ENCODE data around the gene SV2C. TPM values are rescaled to one million over a fixed set of nuclear protein-coding genes. Genes with fewer than 3 reads are reported as not detected.

The SV2C gene
- total RNA-seq, 1 donor from 2014 or later = 3.4 TPM

GRCh38 chr5:76197726-76198125 is 114.5 kb downstream of the SV2C start:
- H3K4me1 ChIP-seq = no peaks in the 10 kb centered on the region
- no peak for DNase-seq (ENCODE audit: extremely low spot score in 2 of 2)
- no peaks in the 10 kb centered on the region for H3K36me3 ChIP-seq
- H3K4me3 ChIP-seq = no peak overlapping the region
- intact Hi-C loops (cut with DNase I) = no loop called here
- TF ChIP-seq POLR2A (IDR thresholded peaks at IDR 0.05) = no peak
- H3K27me3 ChIP-seq = no peaks in the 10 kb centered on the region
- H3K9me3 ChIP-seq = no peaks in the 10 kb centered on the region
- no peak overlapping the region for H3K27ac ChIP-seq

- TF ChIP-seq POLR2AphosphoS5 (IDR thresholded peaks at IDR 0.05; ENCODE audit: insufficient read depth in 1 of 2, low read depth in 1 of 2) (no peak), POLR2A (IDR thresholded peaks at IDR 0.05) (no peak), CTCF (IDR thresholded peaks at IDR 0.05) (no peak)
- no peak overlapping the region for H3K27ac ChIP-seq
- H3K27me3 ChIP-seq = no peaks in the 10 kb centered on the region
- DNase-seq (ENCODE audit: extremely low spot score in 2 of 2) = no peak
- no peaks in the 10 kb centered on the region for H3K36me3 ChIP-seq
- intact Hi-C loops (cut with DNase I) = no loop called here
- no peaks in the 10 kb centered on the region for H3K9me3 ChIP-seq
- no peak overlapping the region for H3K4me3 ChIP-seq
- no peaks in the 10 kb centered on the region for H3K4me1 ChIP-seq
These were observed 116.4 kb downstream of the SV2C start for GRCh38 chr5:76199336-76200318.

- Histone ChIP-seq H3K4me3 (no peak overlapping the region), H3K27me3 (no peaks in the 10 kb centered on the region)
- intact Hi-C loops (cut with DNase I) = no loop called here
These were observed 119.0 kb downstream of the SV2C start for GRCh38 chr5:76202182-76202581.

DNA sequence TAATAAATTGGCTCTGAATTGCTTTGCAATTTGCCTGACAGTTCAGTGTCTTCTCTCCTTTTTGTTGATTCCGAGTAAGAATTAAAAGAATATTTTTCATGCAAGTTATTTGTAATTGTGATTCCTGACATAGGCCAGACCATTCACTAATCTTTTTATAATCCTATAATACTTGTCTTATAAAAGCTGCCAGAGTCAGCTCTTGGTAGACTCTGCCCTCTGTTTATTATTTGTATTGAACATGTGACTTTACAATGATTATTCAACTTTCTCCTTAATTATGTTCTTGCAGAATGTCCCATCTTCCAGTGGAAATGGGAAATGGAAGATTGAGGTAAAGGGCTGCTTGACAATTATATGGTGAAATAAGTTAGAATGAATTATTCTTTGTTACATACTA is 121.0 kb downstream of the SV2C start:
- DNase-seq (ENCODE audit: extremely low spot score in 2 of 2) = no peak
- Histone ChIP-seq H3K36me3 (no peaks in the 10 kb centered on the region), H3K27me3 (no peaks in the 10 kb centered on the region), H3K27ac (no peak overlapping the region), H3K9me3 (no peaks in the 10 kb centered on the region), H3K4me3 (no peak overlapping the region), H3K4me1 (no peaks in the 10 kb centered on the region)
- TF ChIP-seq POLR2A (IDR thresholded peaks at IDR 0.05) = no peak
- no peak for TF ChIP-seq POLR2AphosphoS5 (IDR thresholded peaks at IDR 0.05; ENCODE audit: insufficient read depth in 1 of 2, low read depth in 1 of 2)
- TF ChIP-seq CTCF (IDR thresholded peaks at IDR 0.05) = no peak
- intact Hi-C loops (cut with DNase I) = no loop called here

More at GRCh38 chr5:76202182-76202581, 119.0 kb downstream of the SV2C start:
- H3K27ac ChIP-seq = no peak overlapping the region
- H3K4me1 ChIP-seq = no peaks in the 10 kb centered on the region
- no peaks in the 10 kb centered on the region for H3K9me3 ChIP-seq
- TF ChIP-seq POLR2A (IDR thresholded peaks at IDR 0.05) = no peak
- TF ChIP-seq POLR2AphosphoS5 (IDR thresholded peaks at IDR 0.05; ENCODE audit: insufficient read depth in 1 of 2, low read depth in 1 of 2) = no peak
- no peak for TF ChIP-seq CTCF (IDR thresholded peaks at IDR 0.05)
- H3K36me3 ChIP-seq = no peaks in the 10 kb centered on the region
- no peak for DNase-seq (ENCODE audit: extremely low spot score in 2 of 2)

- H3K36me3 ChIP-seq = no peaks in the 10 kb centered on the region
- no peak for DNase-seq (ENCODE audit: extremely low spot score in 2 of 2)
- H3K27me3 ChIP-seq = no peaks in the 10 kb centered on the region
- no peak overlapping the region for H3K27ac ChIP-seq
- TF ChIP-seq POLR2A (IDR thresholded peaks at IDR 0.05) (no peak), CTCF (IDR thresholded peaks at IDR 0.05) (no peak), POLR2AphosphoS5 (IDR thresholded peaks at IDR 0.05; ENCODE audit: insufficient read depth in 1 of 2, low read depth in 1 of 2) (peak in 1 of 2 donors; percentile 45)
- H3K4me3 ChIP-seq = no peak overlapping the region
- no peaks in the 10 kb centered on the region for H3K9me3 ChIP-seq
- intact Hi-C loops (cut with DNase I) = no loop called here
- no peaks in the 10 kb centered on the region for H3K4me1 ChIP-seq
These were observed 121.5 kb downstream of the SV2C start for GRCh38 chr5:76204713-76205112.

Data from vagina (tissue), 2 donors.